Measurements from ENCODE around the gene ZFTA. TPM values are rescaled to one million over a fixed set of nuclear protein-coding genes. Genes with fewer than 3 reads are reported as not detected.

ZFTA gene
- total RNA-seq, 4 donors from 2014 or later: 3.7 to 10.5 (median 8.5) TPM

DNA sequence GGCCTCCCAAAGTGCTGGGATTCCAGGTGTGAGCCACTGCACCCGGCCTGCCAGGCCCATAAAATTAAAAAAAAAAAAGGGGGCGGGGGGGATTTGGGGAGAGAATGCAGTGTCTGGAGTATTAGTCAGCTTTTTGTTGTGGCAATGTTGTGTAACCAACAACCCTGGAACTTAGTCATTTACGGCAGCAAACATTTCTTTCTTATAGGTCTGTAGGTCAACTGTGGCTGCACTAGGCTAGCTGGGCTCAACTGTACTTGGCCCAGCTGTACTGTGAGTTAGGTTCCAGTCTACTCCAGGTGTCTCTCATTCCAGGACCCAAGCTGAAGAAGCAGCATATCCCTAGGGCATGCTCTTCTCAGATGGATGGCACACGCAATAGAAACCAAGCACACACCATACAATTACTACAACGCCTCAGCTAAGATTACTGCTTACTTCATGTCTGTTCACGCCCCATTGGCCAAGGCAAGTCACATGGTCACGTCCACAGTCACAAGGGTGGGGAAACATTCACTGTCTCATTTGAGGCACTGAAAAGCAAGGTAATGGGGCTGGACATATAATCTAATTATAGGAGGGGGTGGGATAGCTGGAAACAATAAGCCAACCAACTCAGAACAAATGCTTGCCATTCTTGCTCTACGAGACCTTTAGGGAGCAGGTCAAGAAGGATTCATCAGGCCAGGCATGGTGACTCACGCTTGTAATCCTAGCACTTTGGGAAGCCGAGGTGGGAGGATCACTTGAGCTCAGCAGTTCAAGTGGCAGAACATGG, 34.3 kb upstream of the ZFTA start:
- DNase-seq: peak in 1 of 3 donors; percentile 53
- no peaks in the 10 kb centered on the region for H3K36me3 ChIP-seq
- H3K4me1 ChIP-seq: no peaks in the 10 kb centered on the region
- no peaks in the 10 kb centered on the region for H3K9me3 ChIP-seq
- no peak overlapping the region for H3K27ac ChIP-seq
- H3K27me3 ChIP-seq: no peaks in the 10 kb centered on the region
- TF ChIP-seq POLR2A (IDR thresholded peaks at IDR 0.05): no peak
- TF ChIP-seq CTCF (IDR thresholded peaks at IDR 0.05): no peak
- H3K4me3 ChIP-seq: no peak overlapping the region

DNA sequence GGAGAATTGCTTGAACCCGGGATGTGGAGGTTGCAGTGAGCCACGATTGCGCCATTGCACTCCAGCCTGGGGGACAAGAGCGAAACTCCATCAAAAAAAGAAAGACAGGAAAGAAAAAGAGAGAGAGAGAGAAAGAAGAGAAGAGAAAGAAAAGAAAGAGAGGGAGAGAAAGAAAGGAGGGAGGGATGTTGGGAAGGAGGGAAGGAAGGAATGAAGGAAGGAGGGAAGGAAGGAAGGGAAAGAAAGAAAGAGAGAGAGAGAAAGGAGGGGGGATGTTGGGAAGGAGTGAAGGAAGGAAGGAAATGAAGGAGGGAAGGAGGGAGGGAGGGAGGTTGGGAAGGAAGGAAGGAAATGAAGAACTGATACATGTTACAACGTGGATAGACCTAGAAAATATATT, 32.3 kb upstream of the ZFTA start:
- Histone ChIP-seq H3K36me3 (no peaks in the 10 kb centered on the region), H3K4me1 (no peaks in the 10 kb centered on the region)
- TF ChIP-seq POLR2A (IDR thresholded peaks at IDR 0.05) (no peak), CTCF (IDR thresholded peaks at IDR 0.05) (no peak)

DNA sequence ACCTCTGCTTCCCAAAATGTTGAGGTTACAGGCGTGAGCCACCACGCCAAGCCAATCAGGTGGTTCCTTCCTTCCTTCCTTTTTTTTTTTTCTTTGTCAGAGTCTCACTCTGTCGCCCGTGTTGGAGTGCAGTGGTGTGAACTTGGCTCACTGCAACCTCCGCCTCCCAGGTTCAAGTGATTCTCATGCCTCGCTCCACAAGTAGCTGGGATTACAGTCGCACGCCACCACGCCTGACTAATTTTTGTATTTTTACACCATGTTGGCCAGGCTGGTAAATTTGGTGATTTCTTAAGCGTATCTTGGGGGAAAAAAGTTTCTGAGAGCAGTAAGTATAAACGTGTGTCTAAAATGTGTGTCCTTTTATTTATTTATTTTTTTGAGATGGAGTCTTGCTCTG, 26.5 kb upstream of the ZFTA start:
- no peak for TF ChIP-seq CTCF (IDR thresholded peaks at IDR 0.05)
- TF ChIP-seq POLR2A (IDR thresholded peaks at IDR 0.05): no peak

More for the DNA sequence above, 32.3 kb upstream of the ZFTA start:
- Histone ChIP-seq H3K4me3 (no peak overlapping the region), H3K27me3 (no peaks in the 10 kb centered on the region), H3K27ac (no peak overlapping the region), H3K9me3 (no peaks in the 10 kb centered on the region)
- DNase-seq: no peak

DNA sequence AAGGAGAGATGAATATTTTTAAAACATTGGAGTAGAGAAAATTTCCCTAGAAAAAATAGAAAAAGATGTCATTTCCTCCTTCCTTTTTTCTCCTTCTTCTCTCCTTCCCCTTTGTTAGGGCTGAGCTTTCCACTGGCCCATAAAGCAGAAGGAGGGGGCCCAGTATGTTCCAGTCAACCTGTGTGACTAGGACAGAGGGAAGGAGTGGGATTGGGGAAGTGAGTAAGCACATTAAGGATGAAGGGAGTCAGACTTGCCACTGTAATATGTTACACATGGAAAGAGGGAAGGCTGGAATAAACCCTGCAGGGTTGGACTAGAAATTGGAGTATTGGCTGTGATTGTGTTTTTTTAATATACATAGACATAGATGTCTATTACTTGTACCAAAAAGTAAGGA, 24.6 kb upstream of the ZFTA start:
- TF ChIP-seq POLR2A (IDR thresholded peaks at IDR 0.05) (no peak), CTCF (IDR thresholded peaks at IDR 0.05) (no peak)
- no peaks in the 10 kb centered on the region for H3K27me3 ChIP-seq
- no peak overlapping the region for H3K4me3 ChIP-seq
- no peak for DNase-seq
- no peaks in the 10 kb centered on the region for H3K4me1 ChIP-seq
- H3K9me3 ChIP-seq: peaks cover 0 to 9% (median 2%) of the 10 kb centered on the region in 4 donors
- no peaks in the 10 kb centered on the region for H3K36me3 ChIP-seq
- no peak overlapping the region for H3K27ac ChIP-seq

More for the DNA sequence above, 26.5 kb upstream of the ZFTA start:
- no peaks in the 10 kb centered on the region for H3K4me1 ChIP-seq
- no peak for DNase-seq
- H3K4me3 ChIP-seq: no peak overlapping the region
- H3K27me3 ChIP-seq: no peaks in the 10 kb centered on the region
- no peak overlapping the region for H3K27ac ChIP-seq
- no peaks in the 10 kb centered on the region for H3K36me3 ChIP-seq
- H3K9me3 ChIP-seq: peaks cover 0 to 9% (median 2%) of the 10 kb centered on the region in 4 donors

DNA sequence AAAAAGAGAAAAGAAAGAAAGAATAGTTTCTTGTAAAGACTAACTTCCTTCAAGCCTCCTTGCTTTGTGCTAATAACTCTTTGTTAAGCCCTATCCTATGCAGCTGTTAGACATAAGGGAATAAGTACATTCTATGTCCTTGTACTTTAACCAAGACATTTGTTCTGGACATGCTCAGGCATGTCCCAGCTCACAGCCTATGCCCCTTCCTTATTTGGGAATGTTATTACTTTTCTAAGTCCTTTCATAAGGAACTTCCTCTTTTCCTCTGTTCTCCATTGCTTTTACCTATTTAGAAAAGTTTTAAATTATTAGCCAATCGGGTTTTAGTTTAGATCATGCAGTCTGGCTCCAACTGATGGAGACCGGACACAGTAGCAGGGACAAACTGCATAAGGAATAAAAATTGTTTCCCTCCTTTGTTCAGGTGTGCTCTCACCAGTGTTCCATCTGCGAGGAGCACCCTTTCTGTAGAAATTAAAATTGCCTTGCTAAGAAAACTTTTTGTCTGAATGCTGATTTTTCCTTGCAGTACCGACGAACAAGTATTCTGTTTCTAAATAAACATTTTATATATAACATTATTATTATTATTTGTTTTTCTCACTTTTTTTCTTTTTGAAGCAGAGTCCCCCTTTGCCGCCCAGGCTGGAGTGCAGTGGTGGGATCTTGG, 23.1 kb upstream of the ZFTA start:
- Histone ChIP-seq H3K27me3 (no peaks in the 10 kb centered on the region), H3K36me3 (no peaks in the 10 kb centered on the region), H3K27ac (no peak overlapping the region), H3K4me3 (no peak overlapping the region), H3K4me1 (no peaks in the 10 kb centered on the region), H3K9me3 (peaks cover 0 to 9% (median 2%) of the 10 kb centered on the region in 4 donors)
- no peak for DNase-seq
- TF ChIP-seq POLR2A (IDR thresholded peaks at IDR 0.05) (no peak), CTCF (IDR thresholded peaks at IDR 0.05) (no peak)

All from Peyer's patch (tissue), 4 donors.